DOHH2 (cell line): ENCODE data around the gene TXNDC11.

Source experiments
- EZH2phosphoT487 ChIP-seq: fragments of 200-600 bp; sonication (generic); IDR thresholded peaks from 2 replicates; pipeline ENCODE4 v1.6.1; 2017; ENCODE audit warnings: borderline replicate concordance, mild to moderate bottlenecking, antibody characterized with exemption, low read length, moderate library complexity, mixed read lengths
- TF ChIP-seq, protein P1 (sequence below): fragments of 200-600 bp; sonication (generic); IDR thresholded peaks from one replicate; pipeline ENCODE4 v1.5.1; 2014; ENCODE audit warnings: antibody characterized with exemption, mild to moderate bottlenecking, low read depth, low read length; ENCODE audit not compliant: poor library complexity, severe bottlenecking

DNA sequence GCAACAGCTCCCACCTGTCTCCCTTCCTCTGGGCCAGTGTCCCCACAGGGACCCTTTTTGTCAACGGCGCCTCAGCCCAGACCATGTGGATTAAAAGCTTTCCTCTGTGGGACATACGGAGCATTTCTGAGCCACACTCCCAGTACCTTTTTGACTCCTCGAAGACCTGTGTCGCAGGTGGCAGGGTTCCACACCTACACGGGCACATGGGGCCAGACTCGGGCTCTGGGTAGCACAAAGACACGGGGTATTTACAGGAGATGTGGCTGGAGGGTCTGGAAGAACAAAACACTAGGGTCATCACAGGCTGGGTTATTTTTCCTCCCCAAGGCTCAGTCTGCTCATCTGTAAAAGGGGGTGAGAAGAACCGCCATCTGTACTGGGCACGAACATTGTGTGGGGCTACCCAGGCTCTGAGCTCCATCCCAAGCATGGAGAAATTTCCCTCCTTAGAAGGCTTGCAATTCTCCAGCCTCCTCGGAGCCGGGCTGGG, 106.9 kb downstream of the TXNDC11 start:
- TF ChIP-seq, protein P1, sequence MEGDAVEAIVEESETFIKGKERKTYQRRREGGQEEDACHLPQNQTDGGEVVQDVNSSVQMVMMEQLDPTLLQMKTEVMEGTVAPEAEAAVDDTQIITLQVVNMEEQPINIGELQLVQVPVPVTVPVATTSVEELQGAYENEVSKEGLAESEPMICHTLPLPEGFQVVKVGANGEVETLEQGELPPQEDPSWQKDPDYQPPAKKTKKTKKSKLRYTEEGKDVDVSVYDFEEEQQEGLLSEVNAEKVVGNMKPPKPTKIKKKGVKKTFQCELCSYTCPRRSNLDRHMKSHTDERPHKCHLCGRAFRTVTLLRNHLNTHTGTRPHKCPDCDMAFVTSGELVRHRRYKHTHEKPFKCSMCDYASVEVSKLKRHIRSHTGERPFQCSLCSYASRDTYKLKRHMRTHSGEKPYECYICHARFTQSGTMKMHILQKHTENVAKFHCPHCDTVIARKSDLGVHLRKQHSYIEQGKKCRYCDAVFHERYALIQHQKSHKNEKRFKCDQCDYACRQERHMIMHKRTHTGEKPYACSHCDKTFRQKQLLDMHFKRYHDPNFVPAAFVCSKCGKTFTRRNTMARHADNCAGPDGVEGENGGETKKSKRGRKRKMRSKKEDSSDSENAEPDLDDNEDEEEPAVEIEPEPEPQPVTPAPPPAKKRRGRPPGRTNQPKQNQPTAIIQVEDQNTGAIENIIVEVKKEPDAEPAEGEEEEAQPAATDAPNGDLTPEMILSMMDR = no peak
- no peak for TF ChIP-seq EZH2phosphoT487
